ENCODE data around the gene HEATR1.
A peak's percentile ranks its signal among the peaks of the same experiment; 100 is the strongest.
"Not testable (repeated sequence)": the region's sequence is repeated elsewhere in the genome, so short reads cannot be mapped to it uniquely, and the experiment has no call there.

Gene HEATR1

GRCh38 chr1:236507022-236507700, 97.2 kb downstream of the HEATR1 start:
- DNase-seq, result no peak

DNA sequence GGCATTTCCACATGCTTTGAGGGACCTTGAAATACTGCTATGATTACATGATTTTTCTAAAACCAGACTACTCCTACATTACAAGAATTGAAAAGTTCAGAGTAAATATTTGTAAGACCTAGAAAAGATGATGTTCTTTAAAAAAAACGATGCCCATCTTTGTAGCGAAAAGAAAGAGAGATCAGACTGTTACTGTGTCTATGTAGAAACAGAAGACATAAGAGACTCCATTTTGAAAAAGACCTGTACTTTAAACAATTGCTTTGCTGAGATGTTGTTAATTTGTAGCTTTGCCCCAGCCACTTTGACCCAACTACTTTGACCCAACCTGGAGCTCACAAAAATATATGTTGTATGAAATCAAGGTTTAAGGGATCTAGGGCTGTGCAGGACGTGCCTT, 100.0 kb downstream of the HEATR1 start:
- DNase-seq, result not testable (repeated sequence)

GRCh38 chr1:236502972-236503639, 101.2 kb downstream of the HEATR1 start:
- peak; percentile 13 to 39 for DNase-seq

DNA sequence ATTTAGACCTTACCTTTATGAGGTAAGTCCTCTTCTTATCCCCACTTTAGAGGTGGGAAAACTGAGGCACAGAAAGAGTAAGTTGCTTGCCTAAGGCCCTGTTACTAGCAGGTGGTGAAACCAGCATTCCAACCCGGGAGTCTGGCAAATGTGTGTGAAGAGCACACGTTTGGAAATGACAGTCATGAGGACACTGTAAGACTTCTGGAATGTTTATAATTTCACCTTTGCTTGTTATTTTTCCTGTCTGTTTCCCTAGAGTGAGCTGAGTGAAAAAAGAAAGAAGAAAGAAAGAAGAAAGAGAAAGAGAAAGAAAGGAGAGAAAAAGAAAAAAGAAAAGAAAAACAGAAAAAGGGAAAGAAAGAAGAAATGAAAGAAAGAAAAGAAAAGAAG, 101.7 kb downstream of the HEATR1 start:
- no peak for DNase-seq

- no peak for DNase-seq
Observed at GRCh38 chr1:236501093-236501492, 103.2 kb downstream of the HEATR1 start.

Measured in CD4-positive, alpha-beta T cell treated with Interleukin-4 for 1 hour (primary cell).